ENCODE measurements around the gene FGA.
A peak's percentile ranks its signal among the peaks of the same experiment; 100 is the strongest.

The FGA gene

GRCh38 chr4:154577324-154577723 is 13.2 kb downstream of the FGA start:
- no peak for DNase-seq

- no peak for DNase-seq
Measured at GRCh38 chr4:154574311-154574710, 16.2 kb downstream of the FGA start.

GRCh38 chr4:154573190-154573870 is 17.2 kb downstream of the FGA start:
- no peak for DNase-seq

- no peak for DNase-seq
Measured at GRCh38 chr4:154569584-154569983, 21.0 kb downstream of the FGA start.

GRCh38 chr4:154569028-154569427 is 21.5 kb downstream of the FGA start:
- DNase-seq = no peak

- DNase-seq = no peak
Measured at GRCh38 chr4:154566639-154567204, 23.8 kb downstream of the FGA start.

- no peak for DNase-seq
Measured at GRCh38 chr4:154565704-154566103, 24.8 kb downstream of the FGA start.

- no peak for DNase-seq
Measured at GRCh38 chr4:154564311-154564710, 26.2 kb downstream of the FGA start.

- DNase-seq = no peak
Measured at GRCh38 chr4:154562697-154563254, 27.8 kb downstream of the FGA start, which contains the start of gene FGB. TSS of gene FGB (plus strand) at chr4:154563011. CDS start at chr4:154563019, 8 bp downstream.

- DNase-seq = no peak
Measured at GRCh38 chr4:154560824-154561231, 29.7 kb downstream of the FGA start.

GRCh38 chr4:154560419-154560801 is 30.1 kb downstream of the FGA start:
- no peak for DNase-seq

GRCh38 chr4:154559494-154560418 is 30.8 kb downstream of the FGA start:
- no peak for DNase-seq

GRCh38 chr4:154559141-154559493 is 31.4 kb downstream of the FGA start:
- no peak for DNase-seq

- peak; percentile 2 for DNase-seq
Measured at GRCh38 chr4:154551872-154552686, 38.5 kb downstream of the FGA start.

- DNase-seq = peak; percentile 39
Measured at GRCh38 chr4:154549894-154550790, 40.4 kb downstream of the FGA start, which contains the start of gene PLRG1. TSS of gene PLRG1 (minus strand) at chr4:154550400. CDS start at chr4:154550308, 92 bp downstream.

- DNase-seq = no peak
Measured at GRCh38 chr4:154545689-154546088, 44.9 kb downstream of the FGA start.

GRCh38 chr4:154542271-154542879 is 48.2 kb downstream of the FGA start:
- DNase-seq = no peak
